Measurements from ENCODE around the gene NAP1L4. TPM values are rescaled to one million over a fixed set of nuclear protein-coding genes. Genes with fewer than 3 reads are reported as not detected.

The NAP1L4 gene
- total RNA-seq, 1 experiment from 2014 or later, result 80.5 TPM

GRCh38 chr11:3015796-3016195 lies 23.7 kb upstream of the NAP1L4 start:
- no peak for DNase-seq
- H3K9me3 ChIP-seq (ENCODE audit: low read length), result no peaks in the 10 kb centered on the region
- H3K9me2 ChIP-seq (replicated peaks; ENCODE audit: insufficient read depth, low read length), result no peaks in the 10 kb centered on the region
- H3K4me3 ChIP-seq (ENCODE audit: low read length), result no peak overlapping the region
- no peaks in the 10 kb centered on the region for H4K20me1 ChIP-seq (ENCODE audit: insufficient read depth, low read depth, low read length)
- H3K79me2 ChIP-seq (ENCODE audit: low read length), result no peaks in the 10 kb centered on the region
- H3K27me3 ChIP-seq (ENCODE audit: low read length), result no peaks in the 10 kb centered on the region
- no peak overlapping the region for H2AFZ ChIP-seq (ENCODE audit: low read length)
- no peaks in the 10 kb centered on the region for H3K4me1 ChIP-seq (ENCODE audit: low read length)
- H3K36me3 ChIP-seq (ENCODE audit: insufficient read depth, low read length), result peaks cover 2% of the 10 kb centered on the region; the same call in 1 of the 2 replicates
- no peak overlapping the region for H3K27ac ChIP-seq (ENCODE audit: low read length)
- H3K9ac ChIP-seq (ENCODE audit: low read length), result no peak overlapping the region
- no peak overlapping the region for H3K4me2 ChIP-seq (ENCODE audit: low read depth, low read length, poor library complexity, severe bottlenecking)

DNA sequence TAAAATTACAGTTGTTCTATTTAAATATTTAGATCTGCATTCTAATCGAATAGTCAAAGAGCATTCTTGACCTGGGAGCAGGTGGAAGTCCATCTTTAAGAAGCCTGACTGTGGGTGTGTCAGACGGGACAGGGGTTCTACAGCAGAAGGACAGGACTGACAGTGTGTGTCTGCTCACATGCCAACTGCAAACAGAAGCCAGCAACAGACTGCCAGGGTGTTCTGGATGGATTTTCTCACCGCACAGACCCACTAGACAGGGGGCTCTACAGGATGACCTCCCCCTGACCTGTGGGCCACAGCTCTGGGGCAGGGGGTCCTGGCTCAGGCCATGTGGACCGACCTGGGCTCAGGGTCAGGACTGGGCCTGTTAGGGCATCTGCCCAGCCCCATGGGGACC lies 22.8 kb upstream of the NAP1L4 start:
- no peak overlapping the region for H3K4me3 ChIP-seq (ENCODE audit: low read length)
- H3K27ac ChIP-seq (ENCODE audit: low read length), result no peak overlapping the region
- no peaks in the 10 kb centered on the region for H3K9me2 ChIP-seq (replicated peaks; ENCODE audit: insufficient read depth, low read length)
- H3K79me2 ChIP-seq (ENCODE audit: low read length), result no peaks in the 10 kb centered on the region
- H3K9ac ChIP-seq (ENCODE audit: low read length), result no peak overlapping the region
- peaks cover 2% of the 10 kb centered on the region; the same call in 1 of the 2 replicates for H3K36me3 ChIP-seq (ENCODE audit: insufficient read depth, low read length)
- no peak overlapping the region for H3K4me2 ChIP-seq (ENCODE audit: low read depth, low read length, poor library complexity, severe bottlenecking)
- no peak overlapping the region for H2AFZ ChIP-seq (ENCODE audit: low read length)
- no peaks in the 10 kb centered on the region for H3K4me1 ChIP-seq (ENCODE audit: low read length)
- DNase-seq, result no peak
- no peaks in the 10 kb centered on the region for H3K9me3 ChIP-seq (ENCODE audit: low read length)
- no peaks in the 10 kb centered on the region for H3K27me3 ChIP-seq (ENCODE audit: low read length)
- no peaks in the 10 kb centered on the region for H4K20me1 ChIP-seq (ENCODE audit: insufficient read depth, low read depth, low read length)

DNA sequence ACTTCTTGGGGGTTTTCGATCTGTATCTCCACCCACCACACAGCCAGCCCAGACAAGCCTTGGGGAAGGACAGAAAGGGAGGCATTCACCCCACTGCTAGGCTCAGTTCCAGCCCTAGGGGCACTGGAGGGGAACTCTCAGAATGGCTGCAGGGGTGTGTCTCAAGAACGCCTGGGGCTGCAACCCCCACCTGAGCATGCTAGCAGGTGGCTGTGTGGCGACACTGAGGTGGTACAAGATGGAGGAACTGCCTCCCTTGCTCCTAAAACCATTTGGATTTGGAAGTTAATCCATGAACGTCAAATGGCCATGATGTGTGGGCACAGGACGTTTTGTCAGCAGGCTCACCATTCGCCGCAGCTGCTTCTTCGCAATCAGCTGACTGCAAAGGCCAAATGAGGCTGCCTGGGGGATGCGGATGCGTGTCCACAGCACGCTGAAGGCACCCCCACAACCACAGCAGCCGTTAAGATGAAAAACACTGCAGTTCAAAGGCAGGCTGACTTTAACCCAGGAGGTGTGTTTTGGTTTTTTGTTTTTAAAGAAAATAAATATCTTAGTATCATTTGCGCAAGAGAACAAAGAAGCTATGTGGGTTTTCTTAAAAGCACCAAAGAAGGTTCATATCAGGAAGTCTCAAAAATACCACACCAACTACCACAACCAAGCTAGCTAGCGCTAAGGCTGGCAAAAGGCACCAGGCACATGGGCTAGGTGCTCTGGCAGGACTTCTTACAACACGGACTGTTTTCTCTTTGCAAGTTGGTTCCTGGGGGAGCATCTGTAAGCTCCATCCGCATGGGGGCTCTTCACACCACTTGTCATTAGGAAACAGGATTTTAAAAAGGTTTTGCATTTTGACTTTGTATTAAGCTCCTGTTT lies 22.2 kb upstream of the NAP1L4 start:
- Histone ChIP-seq H3K4me1 (ENCODE audit: low read length) (no peaks in the 10 kb centered on the region), H4K20me1 (ENCODE audit: insufficient read depth, low read depth, low read length) (no peaks in the 10 kb centered on the region), H3K9me3 (ENCODE audit: low read length) (no peaks in the 10 kb centered on the region), H3K9ac (ENCODE audit: low read length) (no peak overlapping the region), H3K4me3 (ENCODE audit: low read length) (no peak overlapping the region), H3K27me3 (ENCODE audit: low read length) (no peaks in the 10 kb centered on the region), H3K4me2 (ENCODE audit: low read depth, low read length, poor library complexity, severe bottlenecking) (no peak overlapping the region), H3K79me2 (ENCODE audit: low read length) (no peaks in the 10 kb centered on the region), H3K9me2 (replicated peaks; ENCODE audit: insufficient read depth, low read length) (no peaks in the 10 kb centered on the region), H3K27ac (ENCODE audit: low read length) (no peak overlapping the region), H3K36me3 (ENCODE audit: insufficient read depth, low read length) (peaks cover 2% of the 10 kb centered on the region; the same call in 1 of the 2 replicates), H2AFZ (ENCODE audit: low read length) (no peak overlapping the region)
- no peak for DNase-seq

DNA sequence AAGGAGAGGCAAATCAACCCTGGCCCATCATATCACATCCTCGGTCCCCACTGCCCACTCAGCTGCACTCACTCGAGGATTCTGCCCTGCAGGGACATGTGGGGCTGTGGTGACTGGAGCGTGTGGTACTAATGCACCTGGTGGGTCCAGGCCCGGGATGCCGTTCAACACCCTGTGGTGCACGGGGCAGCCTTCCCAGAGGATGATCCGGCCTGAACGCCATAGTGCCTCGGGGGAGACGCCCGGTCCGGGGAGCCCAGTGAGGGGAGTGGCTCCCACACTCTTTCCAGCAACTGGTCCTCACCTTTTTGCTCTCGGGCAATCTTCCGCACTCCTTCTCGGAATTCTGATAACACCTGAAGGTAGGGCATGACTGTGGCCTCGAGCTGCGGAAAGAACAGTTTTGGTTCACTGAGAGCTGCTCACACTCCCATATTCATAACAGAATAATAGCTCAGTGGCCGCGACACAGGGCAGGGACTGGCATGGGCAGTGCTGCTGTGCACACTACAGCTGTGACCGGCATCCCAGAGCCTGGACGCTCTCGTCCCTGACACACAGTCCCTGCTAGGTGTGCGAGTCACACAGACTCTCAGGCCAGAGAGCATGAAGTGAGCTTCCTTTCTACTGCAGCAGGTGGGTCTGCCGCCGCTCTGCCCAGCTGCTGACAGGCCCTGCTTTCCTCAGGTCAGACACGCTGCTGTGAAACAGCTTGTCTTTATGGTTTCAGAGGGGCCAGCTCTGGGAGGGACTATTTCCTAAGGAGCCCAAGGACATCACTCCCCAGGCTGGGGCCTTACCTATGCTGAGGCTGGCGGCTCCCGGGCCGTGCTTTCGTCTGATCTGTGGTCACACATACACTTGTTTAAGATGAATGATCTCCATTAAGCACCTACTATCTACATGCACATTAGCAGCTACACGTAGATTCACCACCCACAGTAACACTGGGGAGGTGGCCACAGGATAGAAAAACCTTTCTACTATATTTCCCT lies 20.1 kb upstream of the NAP1L4 start:
- no peaks in the 10 kb centered on the region for H3K4me1 ChIP-seq (ENCODE audit: low read length)
- H3K9me2 ChIP-seq (replicated peaks; ENCODE audit: insufficient read depth, low read length), result no peaks in the 10 kb centered on the region

GRCh38 chr11:3010521-3011275 lies 18.6 kb upstream of the NAP1L4 start:
- no peak overlapping the region for H2AFZ ChIP-seq (ENCODE audit: low read length)
- no peak overlapping the region for H3K4me3 ChIP-seq (ENCODE audit: low read length)
- H3K9me3 ChIP-seq (ENCODE audit: low read length), result no peaks in the 10 kb centered on the region
- no peak overlapping the region for H3K9ac ChIP-seq (ENCODE audit: low read length)
- H3K9me2 ChIP-seq (replicated peaks; ENCODE audit: insufficient read depth, low read length), result no peaks in the 10 kb centered on the region
- H3K4me1 ChIP-seq (ENCODE audit: low read length), result no peaks in the 10 kb centered on the region
- H3K36me3 ChIP-seq (ENCODE audit: insufficient read depth, low read length), result no peaks in the 10 kb centered on the region; the same call in 1 of the 2 replicates
- H3K27me3 ChIP-seq (ENCODE audit: low read length), result no peaks in the 10 kb centered on the region
- no peaks in the 10 kb centered on the region for H3K79me2 ChIP-seq (ENCODE audit: low read length)
- H3K4me2 ChIP-seq (ENCODE audit: low read depth, low read length, poor library complexity, severe bottlenecking), result no peak overlapping the region
- no peak for DNase-seq
- no peak overlapping the region for H3K27ac ChIP-seq (ENCODE audit: low read length)
- H4K20me1 ChIP-seq (ENCODE audit: insufficient read depth, low read depth, low read length), result no peaks in the 10 kb centered on the region

More for the DNA sequence above, 20.1 kb upstream of the NAP1L4 start:
- DNase-seq, result no peak
- Histone ChIP-seq H3K36me3 (ENCODE audit: insufficient read depth, low read length) (peaks cover 2% of the 10 kb centered on the region; the same call in 1 of the 2 replicates), H4K20me1 (ENCODE audit: insufficient read depth, low read depth, low read length) (no peaks in the 10 kb centered on the region), H2AFZ (ENCODE audit: low read length) (no peak overlapping the region), H3K27ac (ENCODE audit: low read length) (no peak overlapping the region), H3K9ac (ENCODE audit: low read length) (no peak overlapping the region), H3K79me2 (ENCODE audit: low read length) (no peaks in the 10 kb centered on the region), H3K4me3 (ENCODE audit: low read length) (no peak overlapping the region), H3K9me3 (ENCODE audit: low read length) (no peaks in the 10 kb centered on the region), H3K4me2 (ENCODE audit: low read depth, low read length, poor library complexity, severe bottlenecking) (no peak overlapping the region), H3K27me3 (ENCODE audit: low read length) (no peaks in the 10 kb centered on the region)

DNA sequence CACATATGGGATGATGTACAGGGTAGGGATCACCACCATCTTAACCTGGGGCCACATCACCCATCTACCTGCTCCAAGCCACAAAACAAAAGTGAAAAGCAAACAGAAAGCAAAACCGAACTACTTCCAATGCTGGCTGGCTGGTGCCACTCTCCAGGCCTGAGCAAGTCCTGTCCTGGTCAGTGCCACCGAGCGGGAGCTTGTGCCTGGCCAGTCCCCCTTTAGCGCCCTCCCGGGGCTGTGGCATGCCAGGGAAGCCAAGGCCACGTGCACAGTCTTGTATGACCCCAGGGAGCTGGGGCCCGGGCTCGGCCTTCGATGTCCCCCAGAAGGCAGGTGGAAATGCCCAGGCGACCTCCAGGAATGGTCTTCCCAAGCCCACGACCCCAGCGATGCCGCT lies 17.9 kb upstream of the NAP1L4 start:
- Histone ChIP-seq H3K9ac (ENCODE audit: low read length) (no peak overlapping the region), H3K79me2 (ENCODE audit: low read length) (no peaks in the 10 kb centered on the region), H3K4me3 (ENCODE audit: low read length) (no peak overlapping the region), H3K9me3 (ENCODE audit: low read length) (no peaks in the 10 kb centered on the region), H3K27me3 (ENCODE audit: low read length) (no peaks in the 10 kb centered on the region), H3K9me2 (replicated peaks; ENCODE audit: insufficient read depth, low read length) (no peaks in the 10 kb centered on the region), H3K4me2 (ENCODE audit: low read depth, low read length, poor library complexity, severe bottlenecking) (no peak overlapping the region), H3K4me1 (ENCODE audit: low read length) (no peaks in the 10 kb centered on the region), H4K20me1 (ENCODE audit: insufficient read depth, low read depth, low read length) (no peaks in the 10 kb centered on the region), H3K27ac (ENCODE audit: low read length) (no peak overlapping the region), H2AFZ (ENCODE audit: low read length) (no peak overlapping the region), H3K36me3 (ENCODE audit: insufficient read depth, low read length) (no peaks in the 10 kb centered on the region; the same call in 1 of the 2 replicates)
- DNase-seq, result no peak

DNA sequence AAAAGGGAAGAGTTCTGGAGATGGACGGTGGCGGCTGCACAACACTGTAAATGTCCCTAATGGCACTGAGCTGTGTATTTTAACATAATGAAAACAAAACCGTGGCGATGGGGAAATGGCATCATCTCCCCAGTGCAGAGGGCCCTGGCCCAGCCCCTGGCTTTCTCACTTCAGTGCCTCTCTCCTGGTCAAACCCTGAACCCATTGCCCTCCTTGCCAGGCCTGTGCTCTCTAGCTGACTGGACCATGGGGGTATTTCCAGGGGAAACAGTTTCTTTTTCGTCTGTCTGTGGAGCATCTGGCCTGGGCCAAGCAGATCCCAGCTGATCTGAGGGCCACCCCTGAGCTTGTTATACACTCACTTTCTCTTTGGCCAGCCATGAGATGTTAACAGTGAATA lies 17.4 kb upstream of the NAP1L4 start:
- H3K79me2 ChIP-seq (ENCODE audit: low read length), result no peaks in the 10 kb centered on the region
- no peaks in the 10 kb centered on the region; the same call in 1 of the 2 replicates for H3K36me3 ChIP-seq (ENCODE audit: insufficient read depth, low read length)
- H3K27me3 ChIP-seq (ENCODE audit: low read length), result no peaks in the 10 kb centered on the region
- H3K27ac ChIP-seq (ENCODE audit: low read length), result no peak overlapping the region
- H2AFZ ChIP-seq (ENCODE audit: low read length), result no peak overlapping the region
- no peak overlapping the region for H3K4me3 ChIP-seq (ENCODE audit: low read length)
- H3K9me3 ChIP-seq (ENCODE audit: low read length), result no peaks in the 10 kb centered on the region
- no peak for DNase-seq
- no peak overlapping the region for H3K9ac ChIP-seq (ENCODE audit: low read length)
- no peak overlapping the region for H3K4me2 ChIP-seq (ENCODE audit: low read depth, low read length, poor library complexity, severe bottlenecking)
- no peaks in the 10 kb centered on the region for H3K4me1 ChIP-seq (ENCODE audit: low read length)
- H4K20me1 ChIP-seq (ENCODE audit: insufficient read depth, low read depth, low read length), result no peaks in the 10 kb centered on the region
- no peaks in the 10 kb centered on the region for H3K9me2 ChIP-seq (replicated peaks; ENCODE audit: insufficient read depth, low read length)

Measured in Karpas-422 (cell line).